ENCODE data around the gene SPART.
"Not testable (repeated sequence)": the region's sequence is repeated elsewhere in the genome, so short reads cannot be mapped to it uniquely, and the experiment has no call there.

SPART gene

DNA sequence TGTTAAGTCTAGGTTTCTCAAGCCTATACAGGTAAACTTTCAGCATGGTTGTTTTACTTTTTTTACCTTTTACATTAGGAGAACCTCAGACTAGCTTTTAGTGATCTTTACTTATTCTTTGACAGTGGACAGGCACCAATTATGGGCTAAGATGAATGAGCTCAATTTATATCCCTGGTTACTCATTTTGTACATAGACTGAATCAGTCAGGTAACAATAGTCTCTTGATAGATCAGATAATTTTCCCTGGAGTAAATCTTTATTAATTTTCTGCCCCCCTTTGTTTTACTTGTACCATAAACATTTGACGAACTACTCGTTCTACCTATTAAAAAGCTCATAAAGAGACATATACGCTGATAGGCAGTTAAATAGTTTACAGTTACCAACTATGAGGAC lies 22.8 kb downstream of the SPART start:
- no peak for FAIRE-seq
- DNase-seq (ENCODE audit: low spot score): no peak

DNA sequence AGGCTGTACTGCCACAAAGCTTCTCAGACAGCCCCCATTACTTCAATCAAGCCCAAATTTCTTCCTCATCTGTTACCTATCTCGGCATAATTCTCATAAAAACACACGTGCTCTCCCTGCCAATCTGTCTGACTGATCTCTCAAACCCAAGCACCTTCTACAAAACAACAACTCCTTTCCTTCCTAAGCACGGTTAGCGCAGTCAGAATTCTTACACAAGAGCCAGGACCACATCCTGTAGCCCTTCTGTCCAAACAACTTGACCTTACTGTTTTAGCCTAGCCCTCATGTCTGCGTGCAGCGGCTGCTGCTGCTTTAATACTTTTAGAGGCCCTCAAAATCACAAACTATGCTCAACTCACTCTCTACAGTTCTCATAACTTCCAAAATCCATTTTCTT lies 26.4 kb downstream of the SPART start:
- DNase-seq (ENCODE audit: low spot score); FAIRE-seq: not testable (repeated sequence)

DNA sequence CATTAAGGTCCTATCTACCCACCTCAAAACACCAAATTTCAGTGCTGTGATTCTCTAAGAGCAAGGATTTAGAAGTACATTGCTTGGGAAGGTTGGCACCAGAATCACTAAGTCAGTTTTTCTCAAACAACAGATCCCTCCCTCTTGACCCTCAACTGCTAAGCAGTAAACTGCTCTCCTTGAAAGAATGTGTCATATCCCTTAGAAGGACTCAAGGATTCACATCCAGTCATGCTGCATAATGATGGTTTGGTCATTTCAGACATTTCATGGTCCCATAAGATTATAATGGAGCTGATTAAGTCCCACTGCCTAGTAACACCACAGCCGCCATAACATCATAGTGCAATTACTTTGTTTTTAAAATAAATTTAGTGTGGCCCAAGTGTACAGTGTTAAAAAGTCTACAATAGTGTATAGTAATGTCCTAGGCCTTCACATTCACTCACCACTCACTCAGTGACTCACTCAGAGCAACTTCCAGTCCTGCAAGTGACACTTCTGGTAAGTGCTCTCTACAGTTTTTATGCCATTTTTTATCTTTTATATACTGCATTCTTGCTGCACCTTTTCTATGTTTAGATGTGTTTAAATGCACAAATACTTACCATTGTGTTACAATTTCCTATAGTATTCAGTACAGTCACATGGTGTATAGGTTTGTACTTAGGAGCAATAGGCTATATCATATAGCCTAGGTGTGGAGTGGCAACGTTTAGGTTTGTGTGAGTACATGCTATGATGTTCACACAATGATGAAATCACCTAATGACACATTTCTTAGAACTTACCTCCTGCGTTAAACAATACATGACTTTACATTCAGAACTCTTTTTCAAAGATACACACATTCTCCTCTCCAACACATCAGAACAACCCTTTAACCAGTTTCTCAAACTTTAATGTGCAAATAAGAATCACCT lies 32.9 kb downstream of the SPART start:
- DNase-seq (ENCODE audit: low spot score): no peak
- FAIRE-seq: no peak

DNA sequence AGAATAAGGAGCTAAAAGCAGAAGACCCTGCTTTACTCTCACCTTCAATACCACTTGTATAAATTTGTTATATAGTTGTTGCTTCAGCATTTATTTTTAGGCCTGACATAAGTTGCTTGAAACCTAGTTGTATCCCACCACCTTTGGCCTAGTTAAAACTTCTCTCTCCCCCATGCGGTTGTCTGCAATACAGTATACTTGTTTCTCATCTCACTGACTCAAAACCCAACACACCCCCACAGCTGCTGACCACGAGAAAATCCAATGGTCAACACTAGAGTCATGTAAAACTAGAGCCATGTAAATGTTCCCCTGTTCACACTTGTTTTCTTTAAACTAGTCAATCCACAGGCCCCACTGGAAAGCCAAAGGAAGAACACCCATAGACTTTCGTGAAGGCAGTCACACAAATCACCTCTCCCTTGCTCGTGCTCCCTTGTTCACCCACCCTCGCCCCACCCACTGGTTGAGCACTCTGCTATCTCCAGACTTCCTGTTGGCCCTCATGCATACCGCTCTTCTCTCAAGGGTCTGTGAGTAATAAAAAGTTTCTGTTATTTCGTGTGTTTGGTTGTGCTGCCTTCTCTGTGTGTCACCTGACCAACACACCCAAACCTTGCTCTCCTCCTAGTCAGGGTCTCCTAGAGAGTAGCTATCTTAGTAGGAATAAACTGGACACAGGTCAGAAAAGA lies 35.6 kb downstream of the SPART start:
- FAIRE-seq (no peak), DNase-seq (ENCODE audit: low spot score) (no peak)

- FAIRE-seq (no peak), DNase-seq (ENCODE audit: low spot score) (no peak)
Measured at GRCh38 chr13:36302289-36302688, 43.9 kb downstream of the SPART start.

DNA sequence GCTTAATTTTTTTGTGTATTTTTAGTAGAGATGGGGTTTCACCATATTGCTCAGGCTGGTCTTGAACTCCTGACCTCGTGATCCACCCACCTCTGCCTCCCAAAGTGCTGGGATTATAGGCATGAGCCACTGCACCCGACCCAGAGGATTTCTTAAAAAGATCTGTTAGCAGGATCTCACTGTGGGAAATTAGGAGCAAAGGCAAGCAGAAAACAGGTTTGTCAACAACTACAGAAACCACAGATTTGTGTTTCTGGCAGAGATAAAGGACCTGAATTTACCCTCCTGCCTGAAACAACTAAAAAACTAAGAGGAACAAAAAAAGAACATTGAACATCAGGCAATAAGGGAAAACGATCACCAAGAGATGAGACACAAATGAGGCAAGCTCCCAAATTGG lies 46.7 kb downstream of the SPART start:
- DNase-seq (ENCODE audit: low spot score); FAIRE-seq: not testable (repeated sequence)

- FAIRE-seq: no peak
Measured at GRCh38 chr13:36298535-36299068, 47.6 kb downstream of the SPART start.

DNA sequence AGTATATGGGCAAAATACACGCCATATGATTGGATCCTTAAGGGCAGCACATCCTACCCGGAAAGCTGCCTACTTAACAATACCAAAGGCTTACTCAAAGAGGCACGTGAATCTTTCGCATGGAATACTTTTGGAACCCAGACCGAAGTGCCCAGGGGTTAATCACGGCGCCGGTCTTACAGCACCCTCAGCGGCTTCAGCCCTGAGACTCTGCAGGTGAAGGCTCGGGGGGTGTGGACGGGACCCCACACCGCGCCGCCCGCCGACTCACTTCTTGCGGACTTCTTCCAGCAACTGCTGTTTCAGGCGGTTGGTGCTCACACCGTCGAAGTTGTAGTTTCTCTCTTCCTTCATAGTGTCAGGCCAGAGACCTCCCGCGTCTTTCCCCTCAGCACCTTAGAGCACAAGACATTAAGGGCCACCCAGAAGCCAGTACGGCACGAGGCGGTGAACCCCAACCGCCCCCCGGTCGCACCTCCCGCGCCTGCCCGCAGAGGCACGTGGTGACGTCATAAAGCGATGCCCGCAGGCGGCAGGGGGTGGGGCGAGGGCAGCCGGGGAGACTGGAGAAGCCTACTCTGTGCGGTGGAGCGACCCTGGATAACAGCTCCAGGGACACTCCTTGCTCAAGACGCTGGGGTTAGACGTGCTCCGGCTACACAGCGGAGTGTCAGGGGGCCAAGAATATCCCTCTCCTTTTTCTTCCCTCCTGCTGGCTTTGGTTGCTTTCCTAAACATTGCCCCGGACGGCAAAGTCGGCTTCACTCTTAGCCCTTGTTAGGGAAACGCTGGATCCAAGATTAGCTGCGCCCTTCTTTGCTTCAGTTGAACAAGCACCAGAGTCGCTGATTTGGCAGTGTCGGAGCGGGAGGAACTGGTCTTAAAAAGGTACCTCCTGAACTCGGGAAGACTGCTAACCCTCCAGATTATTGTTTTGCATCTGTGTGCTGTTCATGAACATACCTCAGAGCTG lies 48.5 kb downstream of the SPART start, which contains the start of gene CCDC169:
Gene CCDC169 (minus strand): TSS at position 449 of the 973 bp plus-strand sequence. CDS start 95 bp downstream, at position 354.
- peak; percentile 80 for DNase-seq (ENCODE audit: low spot score)
- FAIRE-seq: no peak

More at GRCh38 chr13:36298535-36299068, 47.6 kb downstream of the SPART start:
- no peak for DNase-seq (ENCODE audit: low spot score)

- FAIRE-seq (no peak), DNase-seq (ENCODE audit: low spot score) (no peak)
Measured at GRCh38 chr13:36294096-36294495, 52.1 kb downstream of the SPART start.

DNA sequence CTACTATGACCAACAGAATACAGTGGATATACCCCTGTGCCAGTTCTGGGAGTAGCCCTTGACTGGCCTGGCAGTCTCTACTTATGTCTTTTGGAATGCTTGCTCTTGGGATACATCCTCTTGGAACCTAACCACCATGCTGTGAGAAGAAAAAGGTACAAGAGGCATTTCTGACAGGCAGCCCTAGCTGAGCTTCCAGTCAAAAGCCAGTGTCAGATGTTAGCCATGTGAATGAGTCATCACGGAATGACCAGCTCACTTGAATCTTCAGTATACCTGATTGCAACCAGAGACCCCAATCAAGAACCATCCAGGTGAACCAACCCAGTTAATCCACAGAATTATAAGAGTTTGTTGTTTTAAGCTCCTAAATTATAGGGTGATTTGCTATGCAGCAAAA lies 52.7 kb downstream of the SPART start:
- DNase-seq (ENCODE audit: low spot score) (no peak), FAIRE-seq (no peak)

- DNase-seq (ENCODE audit: low spot score) (no peak), FAIRE-seq (no peak)
Measured at GRCh38 chr13:36288794-36289391, 57.3 kb downstream of the SPART start.

GRCh38 chr13:36286006-36286405 lies 60.2 kb downstream of the SPART start:
- no peak for FAIRE-seq
- no peak for DNase-seq (ENCODE audit: low spot score)

GRCh38 chr13:36282821-36283432 lies 63.3 kb downstream of the SPART start:
- DNase-seq (ENCODE audit: low spot score) (no peak), FAIRE-seq (no peak)

- no peak for FAIRE-seq
Measured at GRCh38 chr13:36275190-36276002, 70.8 kb downstream of the SPART start.

DNA sequence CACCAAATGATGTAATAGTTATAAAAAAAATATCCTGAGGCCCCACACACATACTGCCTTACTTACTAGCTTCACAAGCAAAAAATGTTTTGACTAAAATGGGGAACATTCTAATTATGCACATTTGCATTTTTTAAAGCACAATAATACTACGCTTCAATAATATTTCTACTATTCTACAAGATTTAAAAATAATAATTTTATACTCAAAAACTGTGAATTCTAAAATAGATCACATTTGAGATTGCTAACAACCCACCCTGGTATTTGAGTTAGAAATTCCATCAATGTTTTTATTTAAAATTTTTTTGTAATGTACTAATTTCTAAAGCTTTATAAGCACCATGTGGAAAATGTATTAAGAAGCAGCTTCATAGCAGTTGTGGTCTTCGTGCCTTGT lies 72.8 kb downstream of the SPART start:
- FAIRE-seq (no peak), DNase-seq (ENCODE audit: low spot score) (no peak)

More at GRCh38 chr13:36275190-36276002, 70.8 kb downstream of the SPART start:
- DNase-seq (ENCODE audit: low spot score): peak; percentile 13

DNA sequence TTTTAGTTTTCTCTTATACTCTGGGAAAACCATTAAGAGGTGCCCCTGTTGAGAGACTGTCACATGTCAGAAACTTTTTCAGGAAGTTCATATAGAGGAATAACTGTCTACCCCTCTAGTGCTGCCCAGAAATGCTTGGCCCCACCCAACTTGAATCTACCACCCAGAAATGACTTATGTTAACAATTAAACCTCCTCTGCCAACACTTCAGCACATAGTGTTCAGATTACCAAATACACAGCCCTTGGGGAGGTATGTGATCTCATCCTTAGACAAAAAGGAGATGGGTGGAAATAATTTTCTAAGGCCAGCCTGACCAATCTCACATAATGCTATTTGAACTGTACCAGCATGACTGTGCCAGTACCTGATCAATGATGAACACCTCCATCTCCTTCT lies 84.2 kb downstream of the SPART start:
- DNase-seq (ENCODE audit: low spot score) (no peak), FAIRE-seq (no peak)

- DNase-seq (ENCODE audit: low spot score): no peak
- FAIRE-seq: no peak
Measured at GRCh38 chr13:36261011-36261410, 85.2 kb downstream of the SPART start.

GRCh38 chr13:36259361-36260137 lies 86.6 kb downstream of the SPART start:
- no peak for DNase-seq (ENCODE audit: low spot score)
- FAIRE-seq: no peak
